Mesendoderm (in vitro differentiated cells): ENCODE data around the gene TBC1D1.
"Not testable (repeated sequence)": the region's sequence is repeated elsewhere in the genome, so short reads cannot be mapped to it uniquely, and the experiment has no call there.

Experiments used
- DNase-seq: peaks from one replicate; pipeline ENCODE4 v3.0.0; 2013
- H2AK5ac ChIP-seq: 2 replicates; pipeline ENCODE4 v1.6.1; 2013; ENCODE audit warnings: low read length, inconsistent platforms
- H2BK120ac ChIP-seq: 2 replicates; pipeline ENCODE4 v1.6.1; 2013; ENCODE audit warnings: low read depth, mild to moderate bottlenecking, low read length, moderate library complexity, mixed read lengths
- H2BK15ac ChIP-seq: replicated peaks from 2 replicates; pipeline ENCODE4 v1.6.1; 2013; ENCODE audit warnings: low read depth, mild to moderate bottlenecking, moderate library complexity
- H2BK5ac ChIP-seq: 2 replicates; pipeline ENCODE4 v1.6.1; 2013; ENCODE audit warnings: low read length, inconsistent platforms
- H3K18ac ChIP-seq: 2 replicates; pipeline ENCODE4 v1.6.1; 2013; ENCODE audit warnings: mild to moderate bottlenecking, low read length, mixed read lengths
- H3K23ac ChIP-seq: one replicate; pipeline ENCODE4 v1.6.1; 2013; ENCODE audit warnings: low read length
- H3K27ac ChIP-seq: 2 replicates; pipeline ENCODE4 v1.5.1; 2013; ENCODE audit warnings: low read depth, mild to moderate bottlenecking, inconsistent platforms, low read length, moderate library complexity
- H3K27me3 ChIP-seq: 2 replicates; pipeline ENCODE4 v1.6.1; 2013; ENCODE audit warnings: low read length, control low read depth, mild to moderate bottlenecking, inconsistent platforms; ENCODE audit not compliant: insufficient read depth, poor library complexity
- H3K36me3 ChIP-seq: 2 replicates; pipeline ENCODE4 v1.6.1; 2013; ENCODE audit warnings: low read length, inconsistent platforms; ENCODE audit not compliant: control insufficient read depth, insufficient read depth
- H3K4ac ChIP-seq: one replicate; pipeline ENCODE4 v1.6.1; 2013; ENCODE audit warnings: low read depth, mild to moderate bottlenecking, low read length, moderate library complexity
- H3K4me1 ChIP-seq: 2 replicates; pipeline ENCODE4 v1.6.1; 2013; ENCODE audit warnings: low read depth, low read length, inconsistent platforms; ENCODE audit not compliant: control insufficient read depth
- H3K4me2 ChIP-seq: 2 replicates; pipeline ENCODE4 v1.6.1; 2013; ENCODE audit warnings: low read length
- H3K4me3 ChIP-seq: 2 replicates; pipeline ENCODE4 v1.5.1; 2013; ENCODE audit warnings: mild to moderate bottlenecking, low read length
- H3K56ac ChIP-seq: one replicate; pipeline ENCODE4 v1.6.1; 2013; ENCODE audit warnings: low read length
- H3K79me1 ChIP-seq: 2 replicates; pipeline ENCODE4 v1.6.1; 2013; ENCODE audit warnings: low read length, inconsistent platforms
- H3K79me2 ChIP-seq: 2 replicates; pipeline ENCODE4 v1.6.1; 2013; ENCODE audit warnings: mild to moderate bottlenecking, low read length; ENCODE audit not compliant: control insufficient read depth, insufficient read depth
- H3K9ac ChIP-seq: 2 replicates; pipeline ENCODE4 v1.6.1; 2013; ENCODE audit warnings: low read length, inconsistent platforms
- H4K5ac ChIP-seq: one replicate; pipeline ENCODE4 v1.6.1; 2013; ENCODE audit warnings: low read length
- H4K8ac ChIP-seq: one replicate; pipeline ENCODE4 v1.6.1; 2013; ENCODE audit warnings: low read depth, mild to moderate bottlenecking, control low read depth, low read length, moderate library complexity
- WGBS: extraction: QIAGEN DNeasy Blood & Tissue Kit; methylation state at CpG from one replicate; pipeline ENCODE4 v1.1.7; 2013; ENCODE audit warnings: low lambda C conversion rate, missing lambda C conversion rate; ENCODE audit not compliant: insufficient coverage; ENCODE audit errors: extremely low coverage; 5-methylcytosine and 5-hydroxymethylcytosine counted together

The TBC1D1 gene

DNA sequence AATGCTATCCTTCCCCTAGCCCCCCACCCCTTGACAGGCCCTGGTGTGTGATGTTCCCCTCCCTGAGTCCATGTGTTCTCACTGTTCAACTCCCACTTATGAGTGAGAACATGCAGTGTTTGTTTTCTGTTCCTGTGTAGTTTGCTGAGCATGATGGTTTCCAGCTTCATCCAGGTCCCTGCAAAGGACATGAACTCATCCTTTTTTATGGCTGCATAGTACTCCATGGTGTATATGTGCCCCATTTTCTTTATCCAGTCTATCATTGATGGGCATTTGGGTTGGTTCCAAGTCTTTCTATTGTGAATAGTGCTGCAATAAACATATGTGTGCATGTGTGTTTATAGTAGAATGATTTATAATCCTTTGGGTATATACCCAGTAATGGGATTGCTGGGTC, 32.2 kb downstream of the TBC1D1 start:
- not testable (repeated sequence) for H2BK120ac ChIP-seq, DNase-seq, H3K27me3 ChIP-seq, H3K56ac ChIP-seq, H3K27ac ChIP-seq, H3K4me3 ChIP-seq, H2BK15ac ChIP-seq, H3K4ac ChIP-seq, H3K79me1 ChIP-seq, H3K18ac ChIP-seq, H3K4me1 ChIP-seq, H3K36me3 ChIP-seq, H3K4me2 ChIP-seq, H2AK5ac ChIP-seq, H3K9ac ChIP-seq, H3K23ac ChIP-seq, H3K79me2 ChIP-seq, H4K5ac ChIP-seq, H2BK5ac ChIP-seq, H4K8ac ChIP-seq

DNA sequence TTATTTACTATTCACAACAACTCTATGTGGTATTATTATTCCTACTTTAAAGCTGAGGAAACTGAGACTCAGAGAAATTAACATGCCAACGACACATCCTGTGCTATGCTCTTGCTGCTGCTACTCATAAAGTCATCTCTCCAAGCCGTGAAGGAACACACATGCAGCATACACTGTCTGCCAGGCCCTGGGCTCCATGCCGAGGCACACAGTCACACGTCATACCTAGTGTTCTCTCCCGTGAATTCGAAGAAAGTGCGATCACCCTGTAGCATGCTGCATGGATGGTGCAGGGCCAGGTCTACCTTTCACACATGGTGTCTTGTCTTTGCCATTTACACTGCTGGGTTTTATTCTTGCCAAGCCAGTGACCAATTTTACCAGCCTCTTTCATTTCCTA, 34.1 kb downstream of the TBC1D1 start:
- H3K36me3 ChIP-seq: no peaks in the 10 kb centered on the region
- no peak for DNase-seq
- H3K4me2 ChIP-seq: no peak overlapping the region
- no peaks in the 10 kb centered on the region for H3K79me1 ChIP-seq
- no peak overlapping the region for H3K4me3 ChIP-seq
- no peak overlapping the region for H3K23ac ChIP-seq
- no peaks in the 10 kb centered on the region for H3K27me3 ChIP-seq
- H3K27ac ChIP-seq: no peak overlapping the region
- no peak overlapping the region for H2BK120ac ChIP-seq
- H4K8ac ChIP-seq: no peak overlapping the region
- no peaks in the 10 kb centered on the region for H3K79me2 ChIP-seq
- H3K18ac ChIP-seq: no peak overlapping the region
- no peak overlapping the region for H4K5ac ChIP-seq
- H2BK5ac ChIP-seq: no peak overlapping the region
- H2BK15ac ChIP-seq: no peak overlapping the region
- H3K4me1 ChIP-seq: no peaks in the 10 kb centered on the region
- H3K4ac ChIP-seq: no peak overlapping the region
- H2AK5ac ChIP-seq: no peak overlapping the region
- H3K9ac ChIP-seq: no peak overlapping the region
- WGBS: no CpG with 5 or more reads among the region's 7 CpGs
- no peak overlapping the region for H3K56ac ChIP-seq

DNA sequence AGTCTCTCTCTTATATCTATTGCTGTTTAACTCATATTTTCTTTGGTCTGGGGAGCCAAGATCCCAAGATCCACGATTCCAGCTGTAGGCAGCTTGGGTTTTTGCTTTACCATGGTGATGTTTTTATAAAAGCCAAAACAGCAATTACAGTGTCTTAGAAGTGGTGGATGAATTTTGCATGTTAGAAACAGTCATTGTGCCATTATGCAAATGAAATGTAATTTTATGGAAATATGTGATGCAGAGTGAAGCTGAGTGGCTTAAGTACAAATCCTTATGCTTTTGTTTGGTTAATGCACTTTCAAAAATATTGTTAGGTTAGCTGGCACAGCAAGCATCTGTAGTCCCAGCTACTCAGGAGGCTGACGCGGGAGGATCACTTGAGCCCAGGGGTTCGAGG, 36.5 kb downstream of the TBC1D1 start:
- no CpG with 5 or more reads among the region's 4 CpGs for WGBS
- H2AK5ac ChIP-seq: no peak overlapping the region
- no peaks in the 10 kb centered on the region for H3K4me1 ChIP-seq
- no peaks in the 10 kb centered on the region for H3K36me3 ChIP-seq
- H3K4ac ChIP-seq: no peak overlapping the region
- no peak overlapping the region for H4K5ac ChIP-seq
- H3K9ac ChIP-seq: no peak overlapping the region
- H2BK15ac ChIP-seq: no peak overlapping the region
- no peak overlapping the region for H3K18ac ChIP-seq
- H3K4me3 ChIP-seq: no peak overlapping the region
- H3K79me2 ChIP-seq: no peaks in the 10 kb centered on the region
- DNase-seq: no peak
- H3K56ac ChIP-seq: no peak overlapping the region
- H3K27me3 ChIP-seq: no peaks in the 10 kb centered on the region
- H3K23ac ChIP-seq: no peak overlapping the region
- no peak overlapping the region for H2BK120ac ChIP-seq
- no peak overlapping the region for H2BK5ac ChIP-seq
- no peaks in the 10 kb centered on the region for H3K79me1 ChIP-seq
- no peak overlapping the region for H4K8ac ChIP-seq
- no peak overlapping the region for H3K27ac ChIP-seq
- no peak overlapping the region for H3K4me2 ChIP-seq

DNA sequence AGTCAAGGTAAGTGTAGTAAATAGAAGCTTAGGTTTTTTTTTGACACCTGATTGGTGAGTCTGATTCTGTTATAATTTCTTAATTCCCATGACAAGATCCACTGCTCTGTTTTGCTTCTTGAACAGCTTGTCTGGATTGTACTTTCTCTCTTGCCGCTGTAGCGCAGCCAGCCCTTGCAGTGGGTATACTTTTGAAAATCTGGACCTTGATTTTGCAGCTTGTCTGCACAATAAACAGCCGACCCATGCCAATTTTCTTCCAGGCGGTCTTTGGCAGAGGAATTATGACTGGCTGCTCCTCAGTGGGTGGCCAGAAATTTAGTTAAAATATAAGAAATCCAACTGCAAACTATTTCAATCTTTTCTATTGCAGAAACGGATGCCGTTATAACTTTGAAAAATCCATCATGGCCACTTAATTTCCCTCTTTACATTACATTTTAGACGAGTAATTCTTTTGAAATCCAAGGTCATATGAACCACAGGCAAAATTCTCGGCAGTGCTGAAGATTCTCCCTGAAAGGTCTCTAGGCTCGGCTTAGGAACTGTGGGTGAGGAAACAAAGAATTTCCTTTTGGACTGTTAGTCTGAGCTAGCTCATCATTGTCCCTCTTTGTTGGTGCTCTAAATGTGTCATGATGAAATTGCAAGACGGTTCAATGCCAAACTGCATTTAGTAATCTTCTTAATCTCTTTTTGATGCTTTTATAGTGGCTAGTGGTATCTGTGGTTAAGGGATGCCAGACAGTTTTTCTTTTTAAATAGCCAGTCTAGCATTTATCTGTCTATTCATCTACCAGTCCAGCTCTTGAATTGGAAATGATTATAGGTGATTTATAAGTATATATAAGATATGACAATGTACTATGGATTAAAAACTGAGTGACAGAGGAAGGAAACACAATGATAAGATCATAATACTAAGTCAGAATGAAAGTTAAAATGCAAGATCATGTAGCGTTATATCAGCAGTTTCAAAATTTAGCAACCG, 37.8 kb downstream of the TBC1D1 start:
- no peak for DNase-seq
- Histone ChIP-seq H2BK120ac (no peak overlapping the region), H3K79me2 (no peaks in the 10 kb centered on the region), H2AK5ac (no peak overlapping the region), H3K4me2 (no peak overlapping the region), H3K27me3 (no peaks in the 10 kb centered on the region), H3K36me3 (no peaks in the 10 kb centered on the region), H3K23ac (no peak overlapping the region), H3K27ac (no peak overlapping the region), H2BK5ac (no peak overlapping the region), H3K4me1 (no peaks in the 10 kb centered on the region), H4K5ac (no peak overlapping the region), H3K9ac (no peak overlapping the region), H4K8ac (no peak overlapping the region), H3K4me3 (no peak overlapping the region), H3K56ac (no peak overlapping the region), H3K79me1 (no peaks in the 10 kb centered on the region), H3K4ac (no peak overlapping the region), H2BK15ac (no peak overlapping the region), H3K18ac (no peak overlapping the region)
- WGBS: no CpG with 5 or more reads among the region's 12 CpGs

DNA sequence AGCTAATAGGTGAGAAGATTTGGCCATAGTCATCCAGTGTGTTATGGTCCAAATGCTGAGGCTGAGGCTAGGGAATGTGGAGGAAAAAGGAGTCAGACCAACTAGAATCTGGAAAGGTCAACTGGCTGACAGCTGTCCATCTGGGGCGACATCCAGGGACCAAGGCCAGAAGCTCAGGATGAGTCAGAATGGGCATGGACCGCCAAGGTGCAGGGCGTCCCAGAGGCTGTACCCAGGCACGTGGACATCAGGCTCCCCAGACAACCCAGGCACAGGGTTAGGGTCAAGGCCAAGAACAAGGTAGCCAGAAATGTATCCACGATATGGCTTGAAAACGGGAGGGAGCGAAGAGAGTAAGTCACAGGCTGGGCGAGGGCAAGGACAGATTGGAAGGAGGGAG, 43.2 kb downstream of the TBC1D1 start:
- no CpG with 5 or more reads among the region's 8 CpGs for WGBS
- Histone ChIP-seq H3K4me1 (no peaks in the 10 kb centered on the region), H2BK120ac (no peak overlapping the region), H2BK15ac (no peak overlapping the region), H2AK5ac (no peak overlapping the region), H3K9ac (no peak overlapping the region), H3K4me2 (no peak overlapping the region), H3K27me3 (no peaks in the 10 kb centered on the region), H3K4me3 (no peak overlapping the region), H3K79me1 (no peaks in the 10 kb centered on the region), H2BK5ac (no peak overlapping the region), H3K79me2 (no peaks in the 10 kb centered on the region), H4K8ac (no peak overlapping the region), H3K4ac (no peak overlapping the region), H4K5ac (no peak overlapping the region), H3K27ac (no peak overlapping the region), H3K56ac (no peak overlapping the region), H3K23ac (no peak overlapping the region), H3K18ac (no peak overlapping the region), H3K36me3 (no peaks in the 10 kb centered on the region)
- no peak for DNase-seq

DNA sequence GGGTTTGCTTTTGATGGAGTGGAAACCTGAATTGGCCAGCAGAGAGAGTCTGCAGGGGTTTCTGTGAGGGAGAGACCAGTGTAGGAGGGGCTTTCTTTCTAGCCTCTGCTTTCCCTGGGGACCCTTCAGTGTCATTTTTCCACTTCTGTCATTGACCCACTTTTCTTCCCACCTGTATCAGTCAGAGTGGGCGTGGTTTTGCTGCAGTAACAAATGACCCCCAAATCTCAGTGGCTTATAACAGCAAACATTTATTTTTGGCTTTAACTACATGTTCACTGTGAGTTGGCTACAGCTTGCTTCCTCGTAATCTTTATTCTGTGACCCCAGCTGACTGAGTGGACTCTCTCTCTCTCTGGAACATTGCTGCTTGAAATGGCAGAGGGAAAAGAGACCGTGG, 43.7 kb downstream of the TBC1D1 start:
- Histone ChIP-seq H2AK5ac (no peak overlapping the region), H4K8ac (no peak overlapping the region), H3K27ac (no peak overlapping the region), H3K79me2 (no peaks in the 10 kb centered on the region), H3K79me1 (no peaks in the 10 kb centered on the region), H3K23ac (no peak overlapping the region), H4K5ac (no peak overlapping the region), H3K9ac (no peak overlapping the region), H2BK15ac (no peak overlapping the region), H3K4me2 (no peak overlapping the region), H3K56ac (no peak overlapping the region), H3K4me1 (no peaks in the 10 kb centered on the region), H3K4me3 (no peak overlapping the region), H3K36me3 (no peaks in the 10 kb centered on the region), H3K27me3 (no peaks in the 10 kb centered on the region), H3K18ac (no peak overlapping the region), H2BK120ac (no peak overlapping the region), H2BK5ac (no peak overlapping the region), H3K4ac (no peak overlapping the region)
- DNase-seq: no peak
- no CpG with 5 or more reads among the region's 3 CpGs for WGBS
